Colonic mucosa (tissue), 4 donors: Measurements from ENCODE around the gene RABL2B. TPM values are rescaled to one million over a fixed set of nuclear protein-coding genes. Genes with fewer than 3 reads are reported as not detected.
A peak's percentile ranks its signal among the peaks of the same experiment; 100 is the strongest.
"Not testable (repeated sequence)": the region's sequence is repeated elsewhere in the genome, so short reads cannot be mapped to it uniquely, and the experiment has no call there.

Experiments
- DNase-seq: peaks from one replicate; pipeline ENCODE4 v3.0.0-alpha.2; 2020
- H3K27ac ChIP-seq: fragments of 200-600 bp; one replicate; pipeline ENCODE4 v1.8.0; 2021
- H3K27me3 ChIP-seq: fragments of 200-600 bp; one replicate; pipeline ENCODE4 v1.8.0; 2021
- H3K36me3 ChIP-seq: fragments of 200-600 bp; one replicate; pipeline ENCODE4 v1.8.0; 2021
- H3K4me1 ChIP-seq: fragments of 200-600 bp; one replicate; pipeline ENCODE4 v1.8.0; 2021; ENCODE audit warnings: mild to moderate bottlenecking
- H3K4me3 ChIP-seq: fragments of 200-600 bp; one replicate; pipeline ENCODE4 v1.8.0; 2021
- H3K9ac ChIP-seq, 2 donors: one replicate each; pipeline ENCODE4 v1.7.0; 2013; ENCODE audit warnings: control low read depth in 2 of 2, low read depth in 2 of 2, low read length in 2 of 2
- H3K9me3 ChIP-seq: fragments of 200-600 bp; one replicate; pipeline ENCODE4 v1.8.0; 2021
- CTCF ChIP-seq: fragments of 200-600 bp; IDR thresholded peaks from one replicate; pipeline ENCODE4 v1.8.0; 2022; ENCODE audit warnings: antibody characterized with exemption, mild to moderate bottlenecking
- intact Hi-C: fragments of 100-400 bp; cut with DNase I; formaldehyde crosslinking; loops from one replicate; pipeline ENCODE4 v1.14.1; 2022
- total RNA-seq, 2 donors: library from RNA; stranded (reverse); fragmentation: NEBNext Ultra II Directional in 1 of 2; extraction: Animal tissue kit (Norgen Biotek cat#: 25700) in 1 of 2; gene quantifications; one replicate each; pipeline ENCODE4 v1.2.1, GENCODE V29; 2021
- donor health status: healthy.
- donor health status: DM: no; HTN: no; CAD: no.
- donor health status: DM: no; HTN: no; CAD: no.

RABL2B gene
- total RNA-seq, 2 donors from 2014 or later: 14.3 to 23.9 TPM

GRCh38 chr22:50756406-50756805 is 27.0 kb downstream of the RABL2B start:
- intact Hi-C loops, H3K9me3 ChIP-seq, H3K36me3 ChIP-seq, H3K27me3 ChIP-seq, DNase-seq, H3K4me1 ChIP-seq, H3K27ac ChIP-seq, H3K9ac ChIP-seq: not testable (repeated sequence)
- peak overlapping the region; percentile 43 for H3K4me3 ChIP-seq

- H3K4me3 ChIP-seq, H3K9me3 ChIP-seq, DNase-seq, H3K27ac ChIP-seq, H3K9ac ChIP-seq, H3K36me3 ChIP-seq, intact Hi-C loops, H3K4me1 ChIP-seq, H3K27me3 ChIP-seq: not testable (repeated sequence)
These were observed 28.2 kb downstream of the RABL2B start for GRCh38 chr22:50755251-50755650.

GRCh38 chr22:50749302-50750074 is 33.9 kb downstream of the RABL2B start:
- intact Hi-C loops, DNase-seq, H3K9me3 ChIP-seq, H3K27ac ChIP-seq, H3K36me3 ChIP-seq, H3K9ac ChIP-seq, H3K4me3 ChIP-seq, H3K4me1 ChIP-seq, H3K27me3 ChIP-seq: not testable (repeated sequence)

GRCh38 chr22:50748630-50749029 is 34.8 kb downstream of the RABL2B start:
- intact Hi-C loops, H3K27ac ChIP-seq, H3K9ac ChIP-seq, H3K4me1 ChIP-seq, DNase-seq, H3K9me3 ChIP-seq, H3K27me3 ChIP-seq, H3K4me3 ChIP-seq, H3K36me3 ChIP-seq: not testable (repeated sequence)

- H3K9me3 ChIP-seq, H3K27ac ChIP-seq, H3K27me3 ChIP-seq, DNase-seq, intact Hi-C loops, H3K4me3 ChIP-seq, H3K9ac ChIP-seq, H3K4me1 ChIP-seq, H3K36me3 ChIP-seq: not testable (repeated sequence)
These were observed 35.9 kb downstream of the RABL2B start for GRCh38 chr22:50747521-50747920.

- intact Hi-C loops, DNase-seq, H3K27me3 ChIP-seq, H3K4me3 ChIP-seq, H3K4me1 ChIP-seq, H3K9ac ChIP-seq, H3K27ac ChIP-seq, H3K36me3 ChIP-seq, H3K9me3 ChIP-seq: not testable (repeated sequence)
These were observed 39.0 kb downstream of the RABL2B start for GRCh38 chr22:50744424-50744823.

DNA sequence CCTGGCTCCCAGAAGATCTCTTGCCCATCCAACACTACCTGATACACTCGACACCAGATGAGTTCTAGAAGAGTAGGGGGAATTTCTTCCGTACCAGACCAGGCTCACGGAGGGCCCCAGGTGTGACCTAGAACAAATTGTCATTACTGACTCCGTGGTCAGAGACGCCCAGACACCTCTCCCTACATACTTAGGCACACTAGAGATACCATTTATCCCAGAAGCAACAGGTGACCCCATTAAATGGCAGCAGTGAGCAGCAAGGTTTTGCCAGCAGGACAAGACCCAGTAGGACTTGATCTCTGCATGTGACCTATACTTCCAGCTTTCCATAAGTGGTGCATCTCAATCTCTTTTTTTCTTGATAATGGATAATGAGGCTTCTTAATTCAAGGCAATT is 42.7 kb downstream of the RABL2B start:
- H3K4me3 ChIP-seq, DNase-seq, H3K27ac ChIP-seq, H3K36me3 ChIP-seq, intact Hi-C loops, H3K9ac ChIP-seq, H3K9me3 ChIP-seq, H3K27me3 ChIP-seq, H3K4me1 ChIP-seq: not testable (repeated sequence)

DNA sequence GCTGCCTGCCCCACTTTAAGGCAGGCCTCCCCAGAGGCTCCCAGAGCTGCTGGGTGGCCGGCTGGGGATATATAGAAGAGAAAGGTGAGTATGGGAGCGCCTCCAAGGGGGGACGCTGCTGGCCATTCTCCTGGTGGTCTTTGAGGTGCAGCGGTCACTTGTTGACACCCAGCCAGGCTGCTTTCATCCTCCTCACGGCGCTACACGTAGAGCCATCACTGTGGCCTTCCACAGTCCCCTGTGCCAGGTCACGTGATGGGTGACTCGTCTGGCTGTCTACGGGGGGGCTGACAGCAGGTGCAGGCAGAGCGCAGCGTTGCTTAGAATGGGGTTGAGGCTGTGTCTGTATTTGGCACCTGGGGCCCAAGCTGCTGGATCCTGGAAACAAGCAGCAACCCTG is 43.5 kb downstream of the RABL2B start:
- H3K36me3 ChIP-seq: no peaks in the 10 kb centered on the region
- no peaks in the 10 kb centered on the region for H3K4me1 ChIP-seq
- no peak overlapping the region for H3K9ac ChIP-seq
- no peak for TF ChIP-seq CTCF
- no peaks in the 10 kb centered on the region for H3K9me3 ChIP-seq
- no peak overlapping the region for H3K27ac ChIP-seq
- DNase-seq: no peak
- intact Hi-C loops: no loop called here
- H3K4me3 ChIP-seq: no peak overlapping the region
- no peaks in the 10 kb centered on the region for H3K27me3 ChIP-seq

- Histone ChIP-seq H3K9me3 (no peaks in the 10 kb centered on the region), H3K36me3 (no peaks in the 10 kb centered on the region), H3K27ac (no peak overlapping the region), H3K9ac (no peak overlapping the region), H3K4me3 (no peak overlapping the region), H3K27me3 (no peaks in the 10 kb centered on the region), H3K4me1 (no peaks in the 10 kb centered on the region)
- no peak for TF ChIP-seq CTCF
- intact Hi-C loops: no loop called here
- no peak for DNase-seq
These were observed 44.2 kb downstream of the RABL2B start for GRCh38 chr22:50739279-50739691.
